Activated CD8-positive, alpha-beta memory T cell treated with anti-CD3 and anti-CD28 coated beads for 36 hours (primary cell): ENCODE measurements around the gene B4GALNT1. TPM values are rescaled to one million over a fixed set of nuclear protein-coding genes. Genes with fewer than 3 reads are reported as not detected.
"Not testable (repeated sequence)": the region's sequence is repeated elsewhere in the genome, so short reads cannot be mapped to it uniquely, and the experiment has no call there.

Source experiments
- CTCF ChIA-PET: fragments of 350-600 bp; sonication (Branson Sonifier 250); formaldehyde crosslinking; loops from one replicate; lab custom pipeline; 2021; ENCODE audit warnings: antibody characterized with exemption; lab: Charles Lee
- POLR2A ChIA-PET: fragments of 350-600 bp; sonication (Branson Sonifier 250); formaldehyde crosslinking; loops from one replicate; lab custom pipeline; 2021; ENCODE audit warnings: antibody characterized with exemption; lab: Charles Lee
- total RNA-seq, 2 experiments: library from RNA; stranded (reverse); gene quantifications; one replicate each; pipeline ENCODE4 v1.2.3, GENCODE V29; 2021

B4GALNT1 gene
- total RNA-seq, 2 experiments from 2014 or later = 3.2 TPM

GRCh38 chr12:57604454-57604991, 28.5 kb downstream of the B4GALNT1 start, which contains the start of gene DTX3:
Gene DTX3 (plus strand): TSS chr12:57604824. CDS start chr12:57606518, 1,694 bp downstream.
- POLR2A ChIA-PET = no interaction called here
- CTCF ChIA-PET = interaction anchor here (0.6 to 1.5 kb wide), 4 partner anchors 10 to 159 kb away, joined by 3 to 4 read pairs (median 3); no protein-coding TSS in a partner anchor

GRCh38 chr12:57603815-57604453, 29.1 kb downstream of the B4GALNT1 start:
- ChIA-PET POLR2A (no interaction called here), CTCF (interaction anchor here (0.6 to 1.1 kb wide), 4 partner anchors 11 to 158 kb away, joined by 3 to 4 read pairs (median 3); no protein-coding TSS in a partner anchor)

- CTCF ChIA-PET = interaction anchor here (0.6 to 1.1 kb wide), 4 partner anchors 10 to 20 kb away, joined by 3 read pairs; no protein-coding TSS in a partner anchor
- POLR2A ChIA-PET = no interaction called here
Observed at GRCh38 chr12:57603324-57603723, 29.7 kb downstream of the B4GALNT1 start.

GRCh38 chr12:57602544-57602943, 30.5 kb downstream of the B4GALNT1 start:
- ChIA-PET CTCF (interaction anchor here (0.6 to 1.1 kb wide), 2 partner anchors 11 to 19 kb away, joined by 3 read pairs; no protein-coding TSS in a partner anchor), POLR2A (no interaction called here)

- ChIA-PET POLR2A (no interaction called here), CTCF (interaction anchor here (0.6 to 2.4 kb wide), 5 partner anchors 8 to 22 kb away, joined by 3 to 12 read pairs (median 3); no protein-coding TSS in a partner anchor)
Observed at GRCh38 chr12:57600395-57600794, 32.6 kb downstream of the B4GALNT1 start.

DNA sequence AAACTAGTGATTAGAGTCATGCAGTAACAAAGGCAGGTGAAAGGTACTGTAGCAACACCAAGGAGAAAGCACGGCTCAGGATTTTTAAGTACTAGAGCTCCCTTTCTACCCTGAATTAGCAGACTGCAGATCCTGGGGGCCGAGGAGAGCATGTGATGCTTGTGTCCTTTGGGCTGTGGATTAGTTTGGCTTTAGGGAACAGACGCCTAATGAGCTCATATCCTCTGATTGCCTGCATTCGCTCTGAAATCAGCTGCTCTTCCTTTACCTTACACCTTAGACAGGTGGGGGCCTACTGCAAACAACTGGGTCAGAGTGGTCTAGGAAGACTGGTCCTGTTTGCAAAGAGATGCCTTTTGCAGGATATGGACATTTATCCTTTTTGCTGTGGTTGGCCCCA, 39.8 kb downstream of the B4GALNT1 start:
- ChIA-PET POLR2A (no interaction called here), CTCF (interaction anchor here (0.8 to 3.8 kb wide), 3 partner anchors 9 to 18 kb away, joined by 3 to 30 read pairs (median 3); partner anchors contain the start of gene ARHGEF25)

- ChIA-PET CTCF (interaction anchor here (0.8 to 3.8 kb wide), 4 partner anchors 8 to 19 kb away, joined by 3 to 30 read pairs (median 4); partner anchors contain the start of gene ARHGEF25), POLR2A (interaction anchor here (0.7 to 0.8 kb wide), 2 partner anchors 53 to 134 kb away, joined by 7 read pairs; no protein-coding TSS in a partner anchor)
Observed at GRCh38 chr12:57592551-57593165, 40.3 kb downstream of the B4GALNT1 start.

GRCh38 chr12:57591782-57592325, 41.1 kb downstream of the B4GALNT1 start:
- ChIA-PET POLR2A (interaction anchor here (0.8 to 1.0 kb wide), 2 partner anchors 52 to 67 kb away, joined by 3 to 7 read pairs; no protein-coding TSS in a partner anchor), CTCF (interaction anchor here (0.8 to 3.8 kb wide), 4 partner anchors 8 to 41 kb away, joined by 3 to 30 read pairs (median 8); partner anchors contain the start of gene B4GALNT1)

DNA sequence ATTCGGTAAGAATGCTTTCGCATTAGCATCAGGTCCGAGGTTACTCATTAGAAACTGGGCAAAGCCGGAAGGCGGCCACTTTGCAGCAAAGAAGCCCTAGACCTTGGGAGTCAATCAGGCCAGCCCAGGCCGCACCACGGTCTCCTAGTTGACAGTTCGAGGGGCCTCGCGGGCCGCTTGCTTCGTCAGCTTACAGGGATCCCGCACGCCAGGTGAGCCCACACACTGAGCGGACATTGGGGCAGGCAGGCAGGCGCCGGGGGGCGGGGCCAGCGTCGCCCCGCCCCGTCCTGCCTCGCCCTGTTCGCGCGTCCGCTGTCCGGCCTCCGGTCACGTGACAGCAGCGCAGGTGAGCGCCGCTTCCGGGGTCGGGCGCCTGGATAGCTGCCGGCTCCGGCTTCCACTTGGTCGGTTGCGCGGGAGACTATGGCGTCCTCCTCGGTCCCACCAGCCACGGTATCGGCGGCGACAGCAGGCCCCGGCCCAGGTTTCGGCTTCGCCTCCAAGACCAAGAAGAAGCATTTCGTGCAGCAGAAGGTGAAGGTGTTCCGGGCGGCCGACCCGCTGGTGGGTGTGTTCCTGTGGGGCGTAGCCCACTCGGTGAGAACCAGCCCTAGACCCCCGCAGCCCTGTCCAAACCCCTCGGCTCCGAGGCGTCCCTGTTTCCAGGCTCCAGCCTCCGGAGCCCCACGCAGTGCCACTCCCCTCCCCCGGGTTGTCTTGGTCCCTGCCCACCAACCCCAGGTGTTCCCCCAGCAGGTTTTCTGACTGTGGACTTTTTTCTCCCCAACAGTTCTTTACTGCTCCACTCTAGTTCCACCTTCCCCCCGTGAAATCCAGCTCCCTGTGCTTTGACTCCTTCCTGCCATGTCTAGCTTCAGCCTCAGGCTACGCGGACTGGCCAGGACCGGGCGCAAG, 41.9 kb downstream of the B4GALNT1 start, which contains the start of gene PIP4K2C:
PIP4K2C (plus strand) TSS at position 329 of the 918 bp plus-strand sequence; CDS start at position 427, 98 bp downstream.
- CTCF ChIA-PET = interaction anchor here (0.9 to 3.8 kb wide), 4 partner anchors 7 to 42 kb away, joined by 3 to 30 read pairs (median 8); partner anchors contain the start of gene B4GALNT1
- POLR2A ChIA-PET = interaction anchor here (0.5 to 1.0 kb wide), 2 partner anchors 44 to 66 kb away, joined by 3 read pairs; no protein-coding TSS in a partner anchor

- ChIA-PET POLR2A (interaction anchor here (0.5 kb wide), 1 partner anchor 45 kb away, joined by 3 read pairs; no protein-coding TSS in a partner anchor), CTCF (interaction anchor here (1.4 to 3.8 kb wide), 3 partner anchors 6 to 37 kb away, joined by 3 to 30 read pairs (median 12); no protein-coding TSS in a partner anchor)
Observed at GRCh38 chr12:57590479-57590863, 42.5 kb downstream of the B4GALNT1 start.

- POLR2A ChIA-PET = not testable (repeated sequence)
- CTCF ChIA-PET = interaction anchor here (0.7 kb wide), 1 partner anchor 75 kb away, joined by 3 read pairs; no protein-coding TSS in a partner anchor
Observed at GRCh38 chr12:57588951-57589610, 43.9 kb downstream of the B4GALNT1 start.

DNA sequence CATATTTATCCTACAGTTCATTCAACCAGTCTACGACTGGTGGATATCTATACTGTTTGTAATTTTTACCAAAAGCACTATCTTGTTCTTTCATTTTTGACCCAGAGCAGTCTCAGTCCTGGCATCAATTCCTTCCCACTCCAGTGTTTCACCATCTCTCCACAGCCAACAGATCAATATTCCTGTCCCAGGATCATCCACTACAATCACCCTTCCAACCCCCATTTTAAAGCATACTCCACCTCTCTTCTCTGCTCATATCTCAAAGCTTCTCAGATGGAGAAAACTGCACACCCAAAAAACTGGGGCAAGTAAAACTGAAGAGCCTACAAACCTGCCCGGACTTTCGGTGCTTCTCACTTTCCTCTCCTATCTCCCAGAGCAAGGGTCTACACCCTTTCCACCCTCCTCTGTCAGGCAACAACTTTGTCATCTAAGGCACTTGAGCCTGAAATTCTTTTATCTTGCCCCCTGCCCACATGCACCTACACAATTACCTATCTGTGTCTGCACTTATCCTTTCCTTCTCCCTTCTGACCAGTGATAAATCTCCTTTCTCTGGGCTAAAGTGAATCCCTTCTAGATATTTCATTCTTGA, 46.1 kb downstream of the B4GALNT1 start:
- POLR2A ChIA-PET = no interaction called here
- CTCF ChIA-PET = no interaction called here

- POLR2A ChIA-PET = no interaction called here
Observed at GRCh38 chr12:57586128-57586527, 46.9 kb downstream of the B4GALNT1 start.

GRCh38 chr12:57585156-57585555, 47.8 kb downstream of the B4GALNT1 start:
- ChIA-PET POLR2A (no interaction called here), CTCF (interaction anchor here (0.7 to 7.7 kb wide), 11 partner anchors 7 to 1136 kb away, joined by 3 to 67 read pairs (median 12); partner anchors contain the start of genes ARHGEF25, B4GALNT1, PIP4K2C and TIMELESS)

More at GRCh38 chr12:57586128-57586527, 46.9 kb downstream of the B4GALNT1 start:
- CTCF ChIA-PET = interaction anchor here (1.5 to 4.1 kb wide), 3 partner anchors 6 to 41 kb away, joined by 5 to 30 read pairs (median 21); partner anchors contain the start of gene PIP4K2C

- ChIA-PET CTCF (interaction anchor here (0.6 to 7.7 kb wide), 11 partner anchors 8 to 171 kb away, joined by 4 to 67 read pairs (median 12); partner anchors contain the start of genes ARHGEF25, B4GALNT1 and PIP4K2C), POLR2A (no interaction called here)
Observed at GRCh38 chr12:57584690-57585089, 48.3 kb downstream of the B4GALNT1 start.

DNA sequence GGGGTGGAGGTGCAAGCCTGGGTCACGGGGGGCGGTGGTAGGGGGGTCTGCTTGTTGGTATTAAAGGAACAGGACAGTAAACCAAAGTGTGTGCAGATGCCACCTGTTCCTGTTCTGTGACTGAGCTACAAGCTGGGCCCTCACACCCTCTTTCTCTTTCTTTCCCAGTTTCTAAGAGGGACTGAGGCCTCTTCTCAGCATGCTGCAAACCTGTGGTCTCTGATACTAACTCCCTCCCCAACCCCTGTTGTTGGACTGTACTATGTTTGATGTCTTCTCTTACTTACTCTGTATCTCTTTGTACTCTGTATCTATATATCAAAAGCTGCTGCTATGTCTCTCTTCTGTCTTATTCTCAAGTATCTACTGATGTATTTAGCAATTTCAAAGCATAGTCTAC, 49.0 kb downstream of the B4GALNT1 start:
- ChIA-PET POLR2A (no interaction called here), CTCF (interaction anchor here (0.8 to 7.7 kb wide), 26 partner anchors 8 to 157 kb away, joined by 3 to 67 read pairs (median 6); partner anchors contain the start of genes ARHGEF25, B4GALNT1, DTX3 and OS9)
